ENCODE results near the gene M1AP.

DNA sequence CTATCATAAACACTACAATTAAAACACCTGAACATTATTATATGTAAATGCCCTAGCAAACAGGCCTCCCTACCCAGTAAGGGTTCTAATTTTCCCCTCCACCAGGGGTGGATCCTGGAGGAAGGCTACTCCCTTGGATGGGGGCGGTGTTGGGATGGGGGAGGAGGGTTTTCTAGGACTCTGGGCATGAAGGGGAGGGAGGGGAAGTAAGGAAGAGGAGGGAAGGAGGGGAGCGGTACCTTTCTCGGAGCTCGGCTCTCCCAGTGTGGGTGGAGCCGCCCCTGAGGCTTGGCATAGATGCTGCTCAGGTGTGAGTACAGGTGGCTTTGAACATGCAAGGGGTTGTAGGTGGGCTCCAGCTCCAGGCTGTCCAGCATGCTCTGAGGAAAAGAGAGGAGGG, 88.2 kb downstream of the M1AP start:
- TF ChIP-seq, protein P1, sequence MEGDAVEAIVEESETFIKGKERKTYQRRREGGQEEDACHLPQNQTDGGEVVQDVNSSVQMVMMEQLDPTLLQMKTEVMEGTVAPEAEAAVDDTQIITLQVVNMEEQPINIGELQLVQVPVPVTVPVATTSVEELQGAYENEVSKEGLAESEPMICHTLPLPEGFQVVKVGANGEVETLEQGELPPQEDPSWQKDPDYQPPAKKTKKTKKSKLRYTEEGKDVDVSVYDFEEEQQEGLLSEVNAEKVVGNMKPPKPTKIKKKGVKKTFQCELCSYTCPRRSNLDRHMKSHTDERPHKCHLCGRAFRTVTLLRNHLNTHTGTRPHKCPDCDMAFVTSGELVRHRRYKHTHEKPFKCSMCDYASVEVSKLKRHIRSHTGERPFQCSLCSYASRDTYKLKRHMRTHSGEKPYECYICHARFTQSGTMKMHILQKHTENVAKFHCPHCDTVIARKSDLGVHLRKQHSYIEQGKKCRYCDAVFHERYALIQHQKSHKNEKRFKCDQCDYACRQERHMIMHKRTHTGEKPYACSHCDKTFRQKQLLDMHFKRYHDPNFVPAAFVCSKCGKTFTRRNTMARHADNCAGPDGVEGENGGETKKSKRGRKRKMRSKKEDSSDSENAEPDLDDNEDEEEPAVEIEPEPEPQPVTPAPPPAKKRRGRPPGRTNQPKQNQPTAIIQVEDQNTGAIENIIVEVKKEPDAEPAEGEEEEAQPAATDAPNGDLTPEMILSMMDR (IDR thresholded peaks at IDR 0.05) = no peak
- no peak for TF ChIP-seq POLR2A (IDR thresholded peaks at IDR 0.05)

All from heart left ventricle (tissue), 13 donors.